Skeletal muscle tissue (tissue), 4 donors: Measurements from ENCODE around the gene CTNND2. TPM values are rescaled to one million over a fixed set of nuclear protein-coding genes. Genes with fewer than 3 reads are reported as not detected.
"Not testable (repeated sequence)": the region's sequence is repeated elsewhere in the genome, so short reads cannot be mapped to it uniquely, and the experiment has no call there.

Experiments
- H3K27ac ChIP-seq: one replicate; pipeline ENCODE4 v1.7.0; 2013; ENCODE audit warnings: mild to moderate bottlenecking, low read depth, low read length, inconsistent platforms
- H3K27me3 ChIP-seq, 3 donors: one replicate each; pipeline ENCODE4 v1.7.0; 2013; ENCODE audit warnings: low read length in 3 of 3; ENCODE audit not compliant: control insufficient read depth in 3 of 3, insufficient read depth in 3 of 3
- H3K36me3 ChIP-seq, 3 donors: one replicate each; pipeline ENCODE4 v1.7.0; 2013; ENCODE audit warnings: low read length in 3 of 3; ENCODE audit not compliant: control insufficient read depth in 3 of 3, insufficient read depth in 3 of 3
- H3K4me1 ChIP-seq, 3 donors: one replicate each; pipeline ENCODE4 v1.7.0; 2013; ENCODE audit warnings: low read length in 3 of 3, mild to moderate bottlenecking in 3 of 3; ENCODE audit not compliant: control insufficient read depth in 3 of 3, insufficient read depth in 3 of 3
- H3K4me3 ChIP-seq, 3 donors: one replicate each; pipeline ENCODE4 v1.7.0; 2013; ENCODE audit warnings: low read length in 3 of 3
- H3K9ac ChIP-seq, 3 donors: one replicate each; pipeline ENCODE4 v1.7.0; 2013; ENCODE audit warnings: low read length in 3 of 3, mild to moderate bottlenecking in 3 of 3, moderate library complexity in 2 of 3, low read depth in 1 of 3
- H3K9me3 ChIP-seq, 3 donors: one replicate each; pipeline ENCODE4 v1.7.0; 2013; ENCODE audit warnings: low read length in 3 of 3; ENCODE audit not compliant: control insufficient read depth in 3 of 3
- total RNA-seq: library from RNA; depleted of rRNA; stranded (reverse); fragments of >200 nt; gene quantifications from one replicate; pipeline ENCODE4 v1.2.3, GENCODE V29; 2014
- donor health status: Osteomylitis.

Gene CTNND2
- total RNA-seq, 1 donor from 2014 or later, result 0.52 TPM

- Histone ChIP-seq H3K27me3 (no peaks in the 10 kb centered on the region), H3K4me1 (no peaks in the 10 kb centered on the region), H3K4me3 (no peak overlapping the region), H3K27ac (no peak overlapping the region), H3K9me3 (no peaks in the 10 kb centered on the region), H3K9ac (no peak overlapping the region), H3K36me3 (no peaks in the 10 kb centered on the region)
Measured at GRCh38 chr5:11023945-11024344, 880.3 kb downstream of the CTNND2 start.

- Histone ChIP-seq H3K36me3 (no peaks in the 10 kb centered on the region), H3K9ac (no peak overlapping the region), H3K4me3 (no peak overlapping the region), H3K4me1 (no peaks in the 10 kb centered on the region), H3K9me3 (no peaks in the 10 kb centered on the region), H3K27ac (no peak overlapping the region), H3K27me3 (peaks cover 0 to 2% (median 0%) of the 10 kb centered on the region in 3 donors)
Measured at GRCh38 chr5:11013793-11014192, 890.5 kb downstream of the CTNND2 start.

GRCh38 chr5:11012295-11012694, 892.0 kb downstream of the CTNND2 start:
- no peaks in the 10 kb centered on the region for H3K36me3 ChIP-seq
- no peak overlapping the region for H3K27ac ChIP-seq
- peaks cover 0 to 2% (median 0%) of the 10 kb centered on the region in 3 donors for H3K9me3 ChIP-seq
- H3K9ac ChIP-seq, result no peak overlapping the region
- no peak overlapping the region for H3K4me3 ChIP-seq
- H3K27me3 ChIP-seq, result peaks cover 0 to 2% (median 0%) of the 10 kb centered on the region in 3 donors
- H3K4me1 ChIP-seq, result no peaks in the 10 kb centered on the region

- no peak overlapping the region for H3K4me3 ChIP-seq
- no peak overlapping the region for H3K27ac ChIP-seq
- no peaks in the 10 kb centered on the region for H3K4me1 ChIP-seq
- peaks cover 0 to 2% (median 0%) of the 10 kb centered on the region in 3 donors for H3K27me3 ChIP-seq
- no peak overlapping the region for H3K9ac ChIP-seq
- no peaks in the 10 kb centered on the region for H3K36me3 ChIP-seq
- peaks cover 0 to 2% (median 0%) of the 10 kb centered on the region in 3 donors for H3K9me3 ChIP-seq
Measured at GRCh38 chr5:11010429-11011210, 893.6 kb downstream of the CTNND2 start.

GRCh38 chr5:11009576-11009975, 894.7 kb downstream of the CTNND2 start:
- no peak overlapping the region for H3K9ac ChIP-seq

GRCh38 chr5:11007269-11007870, 896.9 kb downstream of the CTNND2 start:
- Histone ChIP-seq H3K9me3 (peaks cover 0 to 2% (median 0%) of the 10 kb centered on the region in 3 donors), H3K4me1 (no peaks in the 10 kb centered on the region), H3K36me3 (no peaks in the 10 kb centered on the region), H3K4me3 (no peak overlapping the region), H3K27ac (no peak overlapping the region), H3K27me3 (no peaks in the 10 kb centered on the region), H3K9ac (no peak overlapping the region)

More at GRCh38 chr5:11009576-11009975, 894.7 kb downstream of the CTNND2 start:
- H3K4me1 ChIP-seq, result no peaks in the 10 kb centered on the region
- H3K36me3 ChIP-seq, result no peaks in the 10 kb centered on the region
- peaks cover 0 to 2% (median 0%) of the 10 kb centered on the region in 3 donors for H3K27me3 ChIP-seq
- H3K4me3 ChIP-seq, result no peak overlapping the region
- H3K9me3 ChIP-seq, result peaks cover 0 to 2% (median 0%) of the 10 kb centered on the region in 3 donors
- no peak overlapping the region for H3K27ac ChIP-seq

GRCh38 chr5:11004523-11004922, 899.7 kb downstream of the CTNND2 start:
- not testable (repeated sequence) for H3K36me3 ChIP-seq, H3K9me3 ChIP-seq, H3K9ac ChIP-seq, H3K27ac ChIP-seq, H3K27me3 ChIP-seq, H3K4me3 ChIP-seq, H3K4me1 ChIP-seq

- no peak overlapping the region for H3K27ac ChIP-seq
- H3K27me3 ChIP-seq, result peaks cover 0 to 4% (median 2%) of the 10 kb centered on the region in 3 donors
- no peaks in the 10 kb centered on the region for H3K36me3 ChIP-seq
- H3K4me3 ChIP-seq, result no peak overlapping the region
- H3K9ac ChIP-seq, result no peak overlapping the region
- H3K4me1 ChIP-seq, result no peaks in the 10 kb centered on the region
- H3K9me3 ChIP-seq, result no peaks in the 10 kb centered on the region
Measured at GRCh38 chr5:11000515-11001353, 903.5 kb downstream of the CTNND2 start.

- H3K4me1 ChIP-seq, result no peaks in the 10 kb centered on the region
- H3K27ac ChIP-seq, result no peak overlapping the region
- no peaks in the 10 kb centered on the region for H3K36me3 ChIP-seq
- H3K4me3 ChIP-seq, result no peak overlapping the region
- H3K9ac ChIP-seq, result no peak overlapping the region
- peaks cover 0 to 8% (median 5%) of the 10 kb centered on the region in 3 donors for H3K27me3 ChIP-seq
- no peaks in the 10 kb centered on the region for H3K9me3 ChIP-seq
Measured at GRCh38 chr5:10999714-11000113, 904.5 kb downstream of the CTNND2 start.
